Measurements from ENCODE around the gene CYP4V2.

The CYP4V2 gene

DNA sequence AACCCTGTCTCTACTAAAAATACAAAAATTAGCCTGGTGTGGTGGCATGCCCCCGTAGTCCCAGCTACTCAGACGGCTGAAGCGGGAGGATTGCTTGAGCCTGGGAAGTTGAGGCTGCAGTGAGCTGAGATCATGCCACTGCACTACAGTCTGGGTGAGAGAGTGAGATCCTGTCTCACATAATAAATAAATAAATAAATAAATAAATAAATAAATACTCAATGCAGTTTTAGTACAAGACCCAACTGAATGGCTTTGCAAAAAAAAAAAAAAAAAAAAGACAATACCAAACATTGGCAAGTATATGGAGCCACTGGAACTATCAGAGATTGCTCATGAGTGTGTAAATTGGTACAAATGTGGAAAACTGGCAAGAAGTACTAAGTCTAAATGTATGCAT is 3.3 kb upstream of the CYP4V2 start:
- Histone ChIP-seq H3K27me3 (ENCODE audit: control insufficient read depth in 1 of 2, insufficient read depth in 2 of 2, low read length in 2 of 2) (no peaks in the 10 kb centered on the region), H3K36me3 (ENCODE audit: control insufficient read depth in 2 of 2, insufficient read depth in 2 of 2, low read length in 2 of 2) (no peaks in the 10 kb centered on the region), H3K9ac (ENCODE audit: low read length in 2 of 2) (no peak overlapping the region), H3K27ac (ENCODE audit: low read length) (no peak overlapping the region), H3K9me3 (ENCODE audit: control insufficient read depth in 2 of 2, low read length in 2 of 2) (no peaks in the 10 kb centered on the region), H3K4me3 (ENCODE audit: low read length in 2 of 2) (no peak overlapping the region), H3K4me1 (ENCODE audit: control insufficient read depth, insufficient read depth, low read length) (peaks cover 16% of the 10 kb centered on the region)

- Histone ChIP-seq H3K9ac (ENCODE audit: low read length in 2 of 2) (peak overlapping the region; percentile 87 to 92), H3K4me1 (ENCODE audit: control insufficient read depth, insufficient read depth, low read length) (peaks cover 21% of the 10 kb centered on the region), H3K36me3 (ENCODE audit: control insufficient read depth in 2 of 2, insufficient read depth in 2 of 2, low read length in 2 of 2) (no peaks in the 10 kb centered on the region), H3K27ac (ENCODE audit: low read length) (peak overlapping the region; percentile 96), H3K9me3 (ENCODE audit: control insufficient read depth in 2 of 2, low read length in 2 of 2) (no peaks in the 10 kb centered on the region), H3K27me3 (ENCODE audit: control insufficient read depth in 1 of 2, insufficient read depth in 2 of 2, low read length in 2 of 2) (no peaks in the 10 kb centered on the region), H3K4me3 (ENCODE audit: low read length in 2 of 2) (peak overlapping the region; percentile 73 to 91)
Observed at GRCh38 chr4:186189656-186190055, 1.7 kb upstream of the CYP4V2 start.

DNA sequence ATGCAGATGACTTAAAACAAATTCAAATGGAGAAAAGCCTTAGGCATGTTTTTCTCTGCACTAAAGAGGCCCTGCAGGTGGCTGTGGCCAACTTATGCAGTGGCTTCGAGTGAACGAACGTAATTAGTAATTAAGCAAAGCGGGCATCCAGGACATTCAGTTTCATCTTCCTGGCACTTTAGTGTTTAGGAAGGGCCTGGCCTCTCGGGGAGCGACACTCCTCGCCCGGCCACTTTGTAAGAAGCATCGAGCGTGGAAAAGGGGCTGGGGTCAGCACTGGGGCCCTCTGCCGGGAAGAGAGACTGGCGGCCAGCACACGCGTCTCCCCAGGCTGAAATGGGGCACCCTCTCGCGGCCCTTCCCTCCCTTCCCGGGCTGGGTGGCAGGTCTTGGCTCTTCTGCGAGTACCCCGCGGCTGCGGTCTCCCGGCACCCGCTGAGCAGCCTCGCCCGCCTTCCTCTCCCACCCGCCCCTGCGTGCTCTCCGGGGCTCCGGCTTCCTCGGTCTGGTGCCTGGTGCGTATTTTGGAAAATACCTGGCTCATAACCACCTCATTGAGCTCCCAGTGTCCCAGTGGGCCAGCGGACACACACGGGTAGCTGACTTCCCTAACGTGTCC is 677 bp upstream of the CYP4V2 start:
- Histone ChIP-seq H3K4me3 (ENCODE audit: low read length in 2 of 2) (peak overlapping the region; percentile 73 to 91), H3K36me3 (ENCODE audit: control insufficient read depth in 2 of 2, insufficient read depth in 2 of 2, low read length in 2 of 2) (peaks cover 6% of the 10 kb centered on the region in 2 donors), H3K9me3 (ENCODE audit: control insufficient read depth in 2 of 2, low read length in 2 of 2) (no peaks in the 10 kb centered on the region), H3K4me1 (ENCODE audit: control insufficient read depth, insufficient read depth, low read length) (peaks cover 21% of the 10 kb centered on the region), H3K27me3 (ENCODE audit: control insufficient read depth in 1 of 2, insufficient read depth in 2 of 2, low read length in 2 of 2) (no peaks in the 10 kb centered on the region), H3K27ac (ENCODE audit: low read length) (peak overlapping the region; percentile 96), H3K9ac (ENCODE audit: low read length in 2 of 2) (peak overlapping the region; percentile 87 to 92)

- H3K27me3 ChIP-seq (ENCODE audit: control insufficient read depth in 1 of 2, insufficient read depth in 2 of 2, low read length in 2 of 2), result no peaks in the 10 kb centered on the region
- peaks cover 10 to 12% of the 10 kb centered on the region in 2 donors for H3K36me3 ChIP-seq (ENCODE audit: control insufficient read depth in 2 of 2, insufficient read depth in 2 of 2, low read length in 2 of 2)
- no peaks in the 10 kb centered on the region for H3K9me3 ChIP-seq (ENCODE audit: control insufficient read depth in 2 of 2, low read length in 2 of 2)
- H3K9ac ChIP-seq (ENCODE audit: low read length in 2 of 2), result peak overlapping the region; percentile 87 to 92
- H3K4me1 ChIP-seq (ENCODE audit: control insufficient read depth, insufficient read depth, low read length), result peaks cover 21% of the 10 kb centered on the region
- H3K27ac ChIP-seq (ENCODE audit: low read length), result peak overlapping the region; percentile 96
- H3K4me3 ChIP-seq (ENCODE audit: low read length in 2 of 2), result peak overlapping the region; percentile 84 to 91
Observed at GRCh38 chr4:186192066-186192612, 772 bp downstream of the CYP4V2 start.

- Histone ChIP-seq H3K27ac (ENCODE audit: low read length) (no peak overlapping the region), H3K4me3 (ENCODE audit: low read length in 2 of 2) (peak overlapping the region in 1 of 2 donors; percentile 3), H3K27me3 (ENCODE audit: control insufficient read depth in 1 of 2, insufficient read depth in 2 of 2, low read length in 2 of 2) (no peaks in the 10 kb centered on the region), H3K9me3 (ENCODE audit: control insufficient read depth in 2 of 2, low read length in 2 of 2) (no peaks in the 10 kb centered on the region), H3K4me1 (ENCODE audit: control insufficient read depth, insufficient read depth, low read length) (peaks cover 21% of the 10 kb centered on the region), H3K36me3 (ENCODE audit: control insufficient read depth in 2 of 2, insufficient read depth in 2 of 2, low read length in 2 of 2) (peaks cover 12 to 15% of the 10 kb centered on the region in 2 donors), H3K9ac (ENCODE audit: low read length in 2 of 2) (no peak overlapping the region)
Observed at GRCh38 chr4:186193851-186194250, 2.5 kb downstream of the CYP4V2 start.

DNA sequence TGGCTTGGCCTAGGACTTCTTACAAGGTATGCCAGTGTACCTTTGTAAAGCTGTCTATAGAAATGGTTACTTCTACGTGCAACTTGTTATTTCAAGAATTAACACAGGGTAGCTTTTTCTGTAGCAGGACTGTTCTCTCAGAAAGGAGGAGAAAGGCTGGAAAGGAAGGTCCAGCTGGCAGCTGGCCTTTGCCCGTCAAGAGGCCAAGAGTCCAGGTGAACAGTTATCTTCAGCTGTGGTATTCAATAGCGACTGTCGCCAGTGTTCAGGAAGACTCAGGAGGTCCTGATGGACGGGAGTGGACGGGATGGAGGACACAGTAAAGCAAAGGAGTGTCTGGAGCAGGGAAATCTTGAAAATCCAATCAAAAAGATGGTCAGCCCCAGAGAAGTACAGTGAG is 4.7 kb downstream of the CYP4V2 start:
- no peaks in the 10 kb centered on the region for H3K9me3 ChIP-seq (ENCODE audit: control insufficient read depth in 2 of 2, low read length in 2 of 2)
- H3K27me3 ChIP-seq (ENCODE audit: control insufficient read depth in 1 of 2, insufficient read depth in 2 of 2, low read length in 2 of 2), result no peaks in the 10 kb centered on the region
- no peak overlapping the region for H3K27ac ChIP-seq (ENCODE audit: low read length)
- H3K36me3 ChIP-seq (ENCODE audit: control insufficient read depth in 2 of 2, insufficient read depth in 2 of 2, low read length in 2 of 2), result peaks cover 12 to 15% of the 10 kb centered on the region in 2 donors
- peaks cover 5% of the 10 kb centered on the region for H3K4me1 ChIP-seq (ENCODE audit: control insufficient read depth, insufficient read depth, low read length)
- no peak overlapping the region for H3K9ac ChIP-seq (ENCODE audit: low read length in 2 of 2)
- H3K4me3 ChIP-seq (ENCODE audit: low read length in 2 of 2), result no peak overlapping the region

DNA sequence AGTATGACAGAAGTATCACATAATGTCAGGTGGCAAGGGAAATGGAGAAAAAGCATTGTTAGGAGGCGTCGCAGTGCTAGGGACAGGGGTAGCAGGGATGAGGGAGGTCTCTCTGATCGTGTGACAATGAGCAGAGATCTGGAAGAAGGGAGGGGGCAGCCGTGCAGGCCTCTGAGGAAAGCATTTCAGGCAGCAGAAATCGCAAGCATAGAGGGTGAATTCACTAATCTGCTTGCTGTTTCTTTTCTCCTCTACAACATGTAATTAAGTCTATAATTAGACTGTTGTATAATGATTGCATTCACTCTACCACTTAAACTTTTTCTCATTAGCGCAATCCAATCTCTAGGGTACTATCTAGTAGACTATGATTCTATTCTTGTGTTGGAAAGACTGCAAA is 9.1 kb downstream of the CYP4V2 start:
- H3K4me1 ChIP-seq (ENCODE audit: control insufficient read depth, insufficient read depth, low read length), result peaks cover 3% of the 10 kb centered on the region
- no peak overlapping the region for H3K4me3 ChIP-seq (ENCODE audit: low read length in 2 of 2)
- H3K27me3 ChIP-seq (ENCODE audit: control insufficient read depth in 1 of 2, insufficient read depth in 2 of 2, low read length in 2 of 2), result no peaks in the 10 kb centered on the region
- no peak overlapping the region for H3K9ac ChIP-seq (ENCODE audit: low read length in 2 of 2)
- H3K36me3 ChIP-seq (ENCODE audit: control insufficient read depth in 2 of 2, insufficient read depth in 2 of 2, low read length in 2 of 2), result peaks cover 6 to 10% of the 10 kb centered on the region in 2 donors
- no peaks in the 10 kb centered on the region for H3K9me3 ChIP-seq (ENCODE audit: control insufficient read depth in 2 of 2, low read length in 2 of 2)
- no peak overlapping the region for H3K27ac ChIP-seq (ENCODE audit: low read length)

DNA sequence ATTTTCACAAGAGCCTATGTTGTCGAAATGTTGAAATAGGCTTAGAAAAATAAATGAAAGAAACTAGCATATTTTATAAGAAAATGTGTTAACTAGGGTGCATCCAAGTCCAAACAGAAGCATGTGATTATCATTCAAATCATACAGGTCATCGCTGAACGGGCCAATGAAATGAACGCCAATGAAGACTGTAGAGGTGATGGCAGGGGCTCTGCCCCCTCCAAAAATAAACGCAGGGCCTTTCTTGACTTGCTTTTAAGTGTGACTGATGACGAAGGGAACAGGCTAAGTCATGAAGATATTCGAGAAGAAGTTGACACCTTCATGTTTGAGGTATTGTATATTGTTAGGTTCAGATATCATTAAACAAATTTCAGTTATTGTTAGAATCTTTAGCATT is 9.6 kb downstream of the CYP4V2 start:
- H3K4me3 ChIP-seq (ENCODE audit: low read length in 2 of 2), result no peak overlapping the region
- H3K36me3 ChIP-seq (ENCODE audit: control insufficient read depth in 2 of 2, insufficient read depth in 2 of 2, low read length in 2 of 2), result peaks cover 5 to 6% of the 10 kb centered on the region in 2 donors
- H3K9me3 ChIP-seq (ENCODE audit: control insufficient read depth in 2 of 2, low read length in 2 of 2), result no peaks in the 10 kb centered on the region
- H3K9ac ChIP-seq (ENCODE audit: low read length in 2 of 2), result no peak overlapping the region
- H3K27me3 ChIP-seq (ENCODE audit: control insufficient read depth in 1 of 2, insufficient read depth in 2 of 2, low read length in 2 of 2), result no peaks in the 10 kb centered on the region
- H3K27ac ChIP-seq (ENCODE audit: low read length), result no peak overlapping the region
- peaks cover 3% of the 10 kb centered on the region for H3K4me1 ChIP-seq (ENCODE audit: control insufficient read depth, insufficient read depth, low read length)

DNA sequence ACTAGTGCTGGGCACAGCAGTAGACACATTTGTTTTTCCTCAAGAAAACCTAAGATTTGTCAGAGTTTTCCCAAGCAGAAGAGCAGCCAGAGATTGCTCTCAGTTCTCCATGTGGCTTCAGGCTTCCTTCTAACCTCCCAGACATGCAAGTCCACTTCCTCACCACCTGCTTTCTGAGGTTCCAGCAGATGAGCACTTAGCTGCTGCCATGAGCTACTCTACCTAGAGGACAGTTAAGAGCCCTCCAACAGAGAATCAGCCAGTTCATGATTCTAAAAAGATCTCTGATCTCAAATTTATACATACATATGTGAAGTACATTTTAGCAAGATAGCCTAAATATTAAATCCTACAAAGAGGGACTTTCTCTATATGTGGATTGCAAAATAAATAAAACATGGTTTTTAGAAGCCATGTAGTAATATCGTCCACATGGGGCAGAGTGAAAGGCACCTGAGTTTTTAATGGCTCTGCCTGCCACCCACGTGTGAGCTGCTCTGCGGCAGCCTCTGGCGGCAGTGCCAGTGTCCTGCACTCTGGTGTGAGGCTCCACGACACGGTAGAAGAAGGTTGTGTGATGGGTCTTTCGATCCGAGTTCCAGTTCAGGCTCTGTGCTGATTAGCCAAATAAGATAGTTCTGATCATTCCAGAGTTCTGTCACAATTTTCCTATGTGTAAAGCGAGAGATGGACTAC is 10.3 kb downstream of the CYP4V2 start:
- Histone ChIP-seq H3K27ac (ENCODE audit: low read length) (no peak overlapping the region), H3K27me3 (ENCODE audit: control insufficient read depth in 1 of 2, insufficient read depth in 2 of 2, low read length in 2 of 2) (no peaks in the 10 kb centered on the region), H3K9ac (ENCODE audit: low read length in 2 of 2) (no peak overlapping the region), H3K4me1 (ENCODE audit: control insufficient read depth, insufficient read depth, low read length) (peaks cover 3% of the 10 kb centered on the region), H3K4me3 (ENCODE audit: low read length in 2 of 2) (no peak overlapping the region), H3K36me3 (ENCODE audit: control insufficient read depth in 2 of 2, insufficient read depth in 2 of 2, low read length in 2 of 2) (peaks cover 3 to 4% of the 10 kb centered on the region in 2 donors), H3K9me3 (ENCODE audit: control insufficient read depth in 2 of 2, low read length in 2 of 2) (no peaks in the 10 kb centered on the region)

DNA sequence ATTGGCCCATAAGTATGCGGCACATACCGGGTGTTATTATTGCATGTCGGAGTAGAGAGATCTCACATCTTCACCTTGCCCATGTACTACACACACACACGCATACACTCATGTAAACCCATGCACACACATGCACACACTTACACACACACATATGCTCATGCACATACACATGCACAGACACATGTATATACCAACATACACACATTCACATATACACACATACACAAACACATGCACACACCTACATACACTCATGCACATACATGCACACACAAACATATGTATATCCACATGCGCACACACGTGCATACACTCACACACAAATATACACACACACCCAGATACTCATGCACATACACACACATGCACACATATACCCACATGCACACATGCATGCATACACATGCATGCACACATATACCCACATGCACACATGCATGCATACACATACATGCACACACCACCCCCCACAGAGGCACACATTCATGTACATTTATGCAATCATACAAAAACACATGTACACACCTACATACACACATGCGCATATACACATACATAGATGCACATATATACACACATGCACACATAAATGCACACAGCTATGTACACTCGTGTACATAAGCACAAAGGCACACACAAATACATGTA is 11.2 kb downstream of the CYP4V2 start:
- no peaks in the 10 kb centered on the region for H3K27me3 ChIP-seq (ENCODE audit: control insufficient read depth in 1 of 2, insufficient read depth in 2 of 2, low read length in 2 of 2)
- H3K4me3 ChIP-seq (ENCODE audit: low read length in 2 of 2), result no peak overlapping the region
- no peak overlapping the region for H3K27ac ChIP-seq (ENCODE audit: low read length)
- no peaks in the 10 kb centered on the region for H3K36me3 ChIP-seq (ENCODE audit: control insufficient read depth in 2 of 2, insufficient read depth in 2 of 2, low read length in 2 of 2)
- no peaks in the 10 kb centered on the region for H3K9me3 ChIP-seq (ENCODE audit: control insufficient read depth in 2 of 2, low read length in 2 of 2)
- H3K9ac ChIP-seq (ENCODE audit: low read length in 2 of 2), result no peak overlapping the region
- peaks cover 3% of the 10 kb centered on the region for H3K4me1 ChIP-seq (ENCODE audit: control insufficient read depth, insufficient read depth, low read length)

All from stomach smooth muscle (tissue), 2 donors.